Fibroblast of the aortic adventitia (primary cell): ENCODE results near the gene VSTM5. TPM values are rescaled to one million over a fixed set of nuclear protein-coding genes. Genes with fewer than 3 reads are reported as not detected.
A peak's percentile ranks its signal among the peaks of the same experiment; 100 is the strongest.

Source experiments
- DNase-seq: peaks from one replicate; pipeline ENCODE4 v3.0.0-alpha.2; 2010; ENCODE audit warnings: low read depth
- H3K4me3 ChIP-seq: 2 replicates; pipeline ENCODE4 v1.5.1; 2011; ENCODE audit warnings: low read depth, mild to moderate bottlenecking, control low read depth, low read length, moderate library complexity
- CTCF ChIP-seq: IDR thresholded peaks from 2 replicates; pipeline ENCODE4 v1.5.1; 2011; ENCODE audit warnings: mild to moderate bottlenecking, low read length, control low read depth, inconsistent platforms; ENCODE audit not compliant: insufficient read depth
- total RNA-seq: library from RNA; depleted of rRNA; stranded (reverse); fragments of >200 nt; gene quantifications from 2 replicates; pipeline ENCODE4 v1.2.3, GENCODE V29; 2012; ENCODE audit warnings: low replicate concordance

The VSTM5 gene
- total RNA-seq, 1 donor = 0.18 TPM

GRCh38 chr11:93804879-93805278 is 45.5 kb downstream of the VSTM5 start:
- no peak for TF ChIP-seq CTCF
- no peak for DNase-seq
- no peak overlapping the region for H3K4me3 ChIP-seq

GRCh38 chr11:93801366-93801765 is 49.1 kb downstream of the VSTM5 start:
- no peak for DNase-seq
- TF ChIP-seq CTCF = no peak
- no peak overlapping the region for H3K4me3 ChIP-seq

- TF ChIP-seq CTCF = no peak
- no peak overlapping the region for H3K4me3 ChIP-seq
- no peak for DNase-seq
Measured at GRCh38 chr11:93796441-93797231, 53.8 kb downstream of the VSTM5 start.

- no peak for TF ChIP-seq CTCF
- H3K4me3 ChIP-seq = no peak overlapping the region
- DNase-seq = no peak
Measured at GRCh38 chr11:93791493-93791892, 58.9 kb downstream of the VSTM5 start.

GRCh38 chr11:93784935-93785360 is 65.5 kb downstream of the VSTM5 start:
- no peak for TF ChIP-seq CTCF

GRCh38 chr11:93784145-93784934 is 66.1 kb downstream of the VSTM5 start, which contains the start of gene MED17:
TSS of gene MED17 (plus strand) at chr11:93784282. CDS start at chr11:93784514, 232 bp downstream.
- TF ChIP-seq CTCF = peak; percentile 53
- DNase-seq = peak; percentile 90

More at GRCh38 chr11:93784935-93785360, 65.5 kb downstream of the VSTM5 start:
- DNase-seq = peak; percentile 10
- peak overlapping the region; percentile 97 for H3K4me3 ChIP-seq

More at GRCh38 chr11:93784145-93784934, 66.1 kb downstream of the VSTM5 start, which contains the start of gene MED17:
- peak within 1 kb of the TSS; percentile 97 for H3K4me3 ChIP-seq
